PFSK-1 (cell line): ENCODE data around the gene ARF1.

ENCODE experiments used
- POLR2AphosphoS5 ChIP-seq: IDR thresholded peaks from 2 replicates; pipeline ENCODE4 v1.6.1; 2012; ENCODE audit warnings: low read depth, mild to moderate bottlenecking, control low read depth, low read length, moderate library complexity
- SIN3A ChIP-seq: IDR thresholded peaks from 2 replicates; pipeline ENCODE4 v1.6.1; 2012; ENCODE audit warnings: mild to moderate bottlenecking, low read length, moderate library complexity, borderline replicate concordance; ENCODE audit not compliant: insufficient read depth

- no peak for TF ChIP-seq SIN3A
- TF ChIP-seq POLR2AphosphoS5, result no peak
Observed at GRCh38 chr1:228071839-228072657, 10.5 kb upstream of the ARF1 start.
